ENCODE results near the gene KLHL42.
"Not testable (repeated sequence)": the region's sequence is repeated elsewhere in the genome, so short reads cannot be mapped to it uniquely, and the experiment has no call there.

The KLHL42 gene

GRCh38 chr12:27821259-27821973 lies 41.4 kb downstream of the KLHL42 start:
- Mint-ChIP-seq H3K9me3 (no peaks in the 10 kb centered on the region), H3K4me3 (no peak overlapping the region), H3K36me3 (no peaks in the 10 kb centered on the region), H3K4me1 (peaks cover 41% of the 10 kb centered on the region), H3K27ac (no peak overlapping the region), H3K27me3 (no peaks in the 10 kb centered on the region)
- no peak for ATAC-seq

- ATAC-seq, result peak; percentile 84
- Mint-ChIP-seq H3K36me3 (no peaks in the 10 kb centered on the region), H3K4me1 (peaks cover 41% of the 10 kb centered on the region), H3K27me3 (no peaks in the 10 kb centered on the region), H3K27ac (peak overlapping the region; percentile 41), H3K9me3 (no peaks in the 10 kb centered on the region), H3K4me3 (peak overlapping the region; percentile 76)
Measured at GRCh38 chr12:27822076-27822712, 42.2 kb downstream of the KLHL42 start.

- Mint-ChIP-seq H3K36me3 (no peaks in the 10 kb centered on the region), H3K27me3 (no peaks in the 10 kb centered on the region), H3K4me1 (peaks cover 41% of the 10 kb centered on the region), H3K27ac (peak overlapping the region; percentile 77), H3K9me3 (no peaks in the 10 kb centered on the region), H3K4me3 (no peak overlapping the region)
- no peak for ATAC-seq
Measured at GRCh38 chr12:27823038-27823437, 43.0 kb downstream of the KLHL42 start.

GRCh38 chr12:27824126-27824842 lies 44.3 kb downstream of the KLHL42 start:
- Mint-ChIP-seq H3K4me1 (peaks cover 41% of the 10 kb centered on the region), H3K27ac (peak overlapping the region; percentile 77), H3K27me3 (no peaks in the 10 kb centered on the region), H3K4me3 (peak overlapping the region; percentile 47), H3K9me3 (no peaks in the 10 kb centered on the region), H3K36me3 (no peaks in the 10 kb centered on the region)
- peak; percentile 82 for ATAC-seq

- no peaks in the 10 kb centered on the region for H3K9me3 Mint-ChIP-seq
Measured at GRCh38 chr12:27826076-27826475, 46.0 kb downstream of the KLHL42 start.

GRCh38 chr12:27828196-27828595 lies 48.2 kb downstream of the KLHL42 start:
- ATAC-seq, result no peak
- Mint-ChIP-seq H3K27ac (no peak overlapping the region), H3K4me1 (peaks cover 18% of the 10 kb centered on the region), H3K27me3 (no peaks in the 10 kb centered on the region), H3K9me3 (no peaks in the 10 kb centered on the region), H3K4me3 (no peak overlapping the region), H3K36me3 (no peaks in the 10 kb centered on the region)

More at GRCh38 chr12:27826076-27826475, 46.0 kb downstream of the KLHL42 start:
- no peaks in the 10 kb centered on the region for H3K36me3 Mint-ChIP-seq
- ATAC-seq, result no peak
- no peak overlapping the region for H3K27ac Mint-ChIP-seq
- H3K4me1 Mint-ChIP-seq, result peaks cover 39% of the 10 kb centered on the region
- H3K4me3 Mint-ChIP-seq, result no peak overlapping the region
- no peaks in the 10 kb centered on the region for H3K27me3 Mint-ChIP-seq

- Mint-ChIP-seq H3K9me3 (peaks cover 3% of the 10 kb centered on the region), H3K4me1 (peaks cover 6% of the 10 kb centered on the region), H3K36me3 (no peaks in the 10 kb centered on the region), H3K27me3 (no peaks in the 10 kb centered on the region), H3K27ac (no peak overlapping the region), H3K4me3 (no peak overlapping the region)
- ATAC-seq, result no peak
Measured at GRCh38 chr12:27838543-27839185, 58.6 kb downstream of the KLHL42 start.

- Mint-ChIP-seq H3K27me3 (no peaks in the 10 kb centered on the region), H3K4me3 (no peak overlapping the region), H3K36me3 (no peaks in the 10 kb centered on the region), H3K9me3 (no peaks in the 10 kb centered on the region), H3K27ac (no peak overlapping the region), H3K4me1 (peaks cover 6% of the 10 kb centered on the region)
- no peak for ATAC-seq
Measured at GRCh38 chr12:27840229-27840999, 60.4 kb downstream of the KLHL42 start.

- no peak for ATAC-seq
- no peak overlapping the region for H3K27ac Mint-ChIP-seq
- no peak overlapping the region for H3K4me3 Mint-ChIP-seq
Measured at GRCh38 chr12:27841392-27841882, 61.4 kb downstream of the KLHL42 start.

GRCh38 chr12:27843714-27844245 lies 63.7 kb downstream of the KLHL42 start:
- peaks cover 6% of the 10 kb centered on the region for H3K4me1 Mint-ChIP-seq
- peaks cover 2% of the 10 kb centered on the region for H3K9me3 Mint-ChIP-seq
- no peak overlapping the region for H3K27ac Mint-ChIP-seq
- ATAC-seq, result no peak
- no peaks in the 10 kb centered on the region for H3K36me3 Mint-ChIP-seq
- H3K4me3 Mint-ChIP-seq, result no peak overlapping the region
- H3K27me3 Mint-ChIP-seq, result no peaks in the 10 kb centered on the region

More at GRCh38 chr12:27841392-27841882, 61.4 kb downstream of the KLHL42 start:
- H3K9me3 Mint-ChIP-seq, result peaks cover 2% of the 10 kb centered on the region
- H3K27me3 Mint-ChIP-seq, result no peaks in the 10 kb centered on the region
- no peaks in the 10 kb centered on the region for H3K36me3 Mint-ChIP-seq
- peaks cover 6% of the 10 kb centered on the region for H3K4me1 Mint-ChIP-seq

GRCh38 chr12:27844366-27845090 lies 64.5 kb downstream of the KLHL42 start:
- peak; percentile 56 for ATAC-seq

GRCh38 chr12:27845187-27845586 lies 65.2 kb downstream of the KLHL42 start:
- ATAC-seq, result no peak

More at GRCh38 chr12:27844366-27845090, 64.5 kb downstream of the KLHL42 start:
- no peak overlapping the region for H3K27ac Mint-ChIP-seq
- H3K9me3 Mint-ChIP-seq, result peaks cover 8% of the 10 kb centered on the region
- no peak overlapping the region for H3K4me3 Mint-ChIP-seq
- H3K36me3 Mint-ChIP-seq, result no peaks in the 10 kb centered on the region
- peaks cover 3% of the 10 kb centered on the region for H3K27me3 Mint-ChIP-seq
- H3K4me1 Mint-ChIP-seq, result peaks cover 6% of the 10 kb centered on the region

GRCh38 chr12:27845706-27846105 lies 65.7 kb downstream of the KLHL42 start:
- not testable (repeated sequence) for ATAC-seq, H3K27ac Mint-ChIP-seq, H3K36me3 Mint-ChIP-seq, H3K4me3 Mint-ChIP-seq, H3K4me1 Mint-ChIP-seq
- Mint-ChIP-seq H3K27me3 (peaks cover 12% of the 10 kb centered on the region), H3K9me3 (peaks cover 12% of the 10 kb centered on the region)

More at GRCh38 chr12:27845187-27845586, 65.2 kb downstream of the KLHL42 start:
- Mint-ChIP-seq H3K4me3 (no peak overlapping the region), H3K4me1 (peaks cover 6% of the 10 kb centered on the region), H3K27me3 (peaks cover 10% of the 10 kb centered on the region), H3K36me3 (no peaks in the 10 kb centered on the region), H3K9me3 (peaks cover 11% of the 10 kb centered on the region), H3K27ac (no peak overlapping the region)

- H3K27me3 Mint-ChIP-seq, result peaks cover 12% of the 10 kb centered on the region
- not testable (repeated sequence) for H3K4me3 Mint-ChIP-seq, H3K27ac Mint-ChIP-seq, H3K4me1 Mint-ChIP-seq, ATAC-seq, H3K36me3 Mint-ChIP-seq
- peaks cover 12% of the 10 kb centered on the region for H3K9me3 Mint-ChIP-seq
Measured at GRCh38 chr12:27847293-27847692, 67.3 kb downstream of the KLHL42 start.
